GM12891 (cell line): ENCODE measurements around the gene MAP2K7.
"Not testable (repeated sequence)": the region's sequence is repeated elsewhere in the genome, so short reads cannot be mapped to it uniquely, and the experiment has no call there.

Experiments
- PAX5 ChIP-seq: IDR thresholded peaks from 2 replicates; pipeline ENCODE4 v1.6.1; 2011; ENCODE audit warnings: low read length, moderate library complexity, mild to moderate bottlenecking; ENCODE audit not compliant: insufficient read depth, severe bottlenecking
- POLR2A ChIP-seq: IDR thresholded peaks from 2 replicates; pipeline ENCODE4 v1.6.1; 2011; ENCODE audit warnings: low read depth, low read length, control low read depth
- POLR2AphosphoS5 ChIP-seq: IDR thresholded peaks from 2 replicates; pipeline ENCODE4 v1.6.1; 2011; ENCODE audit warnings: low read depth, low read length, control low read depth
- SPI1 ChIP-seq: IDR thresholded peaks from 2 replicates; pipeline ENCODE4 v1.6.1; 2011; ENCODE audit warnings: low read depth, low read length, control low read depth
- TAF1 ChIP-seq: IDR thresholded peaks from 2 replicates; pipeline ENCODE4 v1.6.1; 2011; ENCODE audit warnings: low read depth, low read length, control low read depth

- TF ChIP-seq TAF1, POLR2AphosphoS5, POLR2A, SPI1, PAX5: not testable (repeated sequence)
These were observed 26.4 kb downstream of the MAP2K7 start for GRCh38 chr19:7930030-7930429.
